K562 (cell line): ENCODE measurements around the gene RAB6A. TPM values are rescaled to one million over a fixed set of nuclear protein-coding genes. Genes with fewer than 3 reads are reported as not detected.

Experiments
- ATAC-seq: fragments of 200-7000 bp; cut with Tn5 transposase; 3 replicates; pipeline ENCODE4 v1.9.1; 2020; ENCODE audit warnings: moderate library complexity
- BruUV-seq: library from RNA; stranded (reverse); fragments of 400-500 nt; replicated peaks from 2 replicates; lab custom pipeline; 2021; lab: Mats Ljungman, UMichigan
- CTCF ChIA-PET: fragments of 300-600 bp; formaldehyde crosslinking; extraction: SDS; loops from one replicate; lab custom pipeline; 2021; ENCODE audit warnings: low intra/inter-chr PET ratio; lab: Yijun Ruan, JAX
- POLR2A ChIA-PET: fragments of 300-600, 350-650 bp; sonication (Branson Sonifier 250); formaldehyde crosslinking; extraction: SDS; loops from one replicate; lab custom pipeline; 2021; ENCODE audit warnings: antibody characterized with exemption, inconsistent platforms; lab: Yijun Ruan, JAX
- DNase-seq, 4 experiments: peaks; one replicate each; pipeline versions ENCODE4 v3.0.0 to v3.0.0-alpha.2; 2011 to 2018; ENCODE audit warnings: low spot score in 3 of 4, mixed read lengths in 3 of 4; ENCODE audit errors: extremely low read depth in 1 of 4
- FAIRE-seq: peaks from 2 replicates; lab custom pipeline; 2011; peaks lifted over from hg19 to GRCh38; lab: Jason Lieb, UNC
- H2AFZ ChIP-seq: 2 replicates; pipeline ENCODE4 v1.6.0; 2011; ENCODE audit warnings: low read depth, low read length, control low read depth, inconsistent platforms
- H3K27ac ChIP-seq: fragments of 200-600 bp; 3 replicates; pipeline ENCODE4 v1.8.0; 2011; ENCODE audit warnings: low read depth, mild to moderate bottlenecking, control low read depth, inconsistent platforms, low read length, moderate library complexity, mixed read lengths; ENCODE audit errors: extremely low read depth
- H3K27me3 ChIP-seq, 2 experiments: fragments of 300-600 bp in 1 of 2; 2 replicates in 1 of 2; 3 replicates in 1 of 2; pipeline versions ENCODE4 v1.6.0 to v1.8.0; 2011; ENCODE audit warnings: inconsistent platforms in 2 of 2, low read length in 2 of 2, mild to moderate bottlenecking in 1 of 2, mixed read lengths in 1 of 2, moderate library complexity in 1 of 2; ENCODE audit not compliant: control insufficient read depth in 2 of 2, insufficient read depth in 2 of 2
- H3K36me3 ChIP-seq: fragments of 300-600 bp; 3 replicates; pipeline ENCODE4 v1.8.0; 2011; ENCODE audit warnings: mild to moderate bottlenecking, low read length, inconsistent platforms; ENCODE audit not compliant: control insufficient read depth, insufficient read depth
- H3K4me1 ChIP-seq, 2 experiments: fragments of 200-600 bp in 1 of 2; replicated peaks in 1 of 2; 2 replicates in 1 of 2; 3 replicates in 1 of 2; pipeline versions ENCODE4 v1.5.1 to v1.8.0; 2011; ENCODE audit warnings: inconsistent platforms in 2 of 2, low read length in 2 of 2, mild to moderate bottlenecking in 1 of 2, mixed read lengths in 1 of 2, moderate library complexity in 1 of 2; ENCODE audit not compliant: control insufficient read depth in 2 of 2, insufficient read depth in 2 of 2
- H3K4me2 ChIP-seq: 2 replicates; pipeline ENCODE4 v1.6.1; 2011; ENCODE audit warnings: low read length, control low read depth, inconsistent platforms, mixed read lengths; ENCODE audit not compliant: insufficient read depth
- H3K4me3 ChIP-seq: fragments of 200-600 bp; sonication (generic), shearing (Covaris generic); 2 replicates; pipeline ENCODE4 v1.5.1; 2016; ENCODE audit warnings: control low read depth, inconsistent platforms
- H3K79me2 ChIP-seq: fragments of 200-600 bp; 3 replicates; pipeline ENCODE4 v1.8.0; 2011; ENCODE audit warnings: low read length, inconsistent platforms; ENCODE audit not compliant: control insufficient read depth, insufficient read depth
- H3K9ac ChIP-seq, 2 experiments: 2 replicates each; pipeline versions ENCODE4 v1.6.0 to v1.6.1; 2011; ENCODE audit warnings: low read depth in 2 of 2, low read length in 2 of 2, control low read depth in 1 of 2, inconsistent platforms in 1 of 2, mild to moderate bottlenecking in 1 of 2, mixed read lengths in 1 of 2; ENCODE audit not compliant: insufficient read depth in 1 of 2
- H3K9me1 ChIP-seq: one replicate; pipeline ENCODE4 v1.6.0; 2011; ENCODE audit warnings: inconsistent platforms, mild to moderate bottlenecking, low read length, moderate library complexity; ENCODE audit not compliant: control insufficient read depth, insufficient read depth
- H3K9me3 ChIP-seq: replicated peaks from 2 replicates; pipeline ENCODE4 v1.5.1; 2011; ENCODE audit warnings: low read depth, low read length, inconsistent platforms; ENCODE audit not compliant: control insufficient read depth, insufficient read depth
- H4K20me1 ChIP-seq: replicated peaks from 2 replicates; pipeline ENCODE4 v1.6.1; 2011; ENCODE audit warnings: low read length, inconsistent platforms, mixed read lengths; ENCODE audit not compliant: control insufficient read depth, insufficient read depth
- HNRNPK ChIP-seq: fragments of 200-400 bp; formaldehyde crosslinking; IDR thresholded peaks from one replicate; pipeline ENCODE4 v1.6.1; 2018; ENCODE audit warnings: mild to moderate bottlenecking, low read depth, low read length; ENCODE audit not compliant: poor library complexity, severe bottlenecking
- ZBTB12 ChIP-seq: fragments of 250-450 bp; sonication (Bioruptor Pico); IDR thresholded peaks from 2 replicates; pipeline ENCODE4 v1.4.0; 2020
- ZNF143 ChIP-seq: sonication (generic); formaldehyde crosslinking; IDR thresholded peaks from 2 replicates; pipeline ENCODE4 v1.9.0; 2022; ENCODE audit warnings: mild to moderate bottlenecking, missing genetic modification reagents
- ZNF384 ChIP-seq: IDR thresholded peaks from 2 replicates; pipeline ENCODE4 v1.6.1; 2012; ENCODE audit warnings: low read depth, low read length, improper control_type of control experiment
- WGBS: fragments of 100-300 bp; shearing (Covaris generic); methylation state at CpG from one replicate; pipeline ENCODE4 v1.1.6; 2016; ENCODE audit warnings: low coverage, mixed read lengths; ENCODE audit not compliant: insufficient coverage; ENCODE audit errors: missing lambda C conversion rate; 5-methylcytosine and 5-hydroxymethylcytosine counted together
- in situ Hi-C: fragments of 300-500 bp; cut with MboI; formaldehyde crosslinking; loops from 4 replicates; pipeline ENCODE4 v1.15.0; 2018; ENCODE audit warnings: inconsistent platforms, mixed read lengths
- intact Hi-C: fragments of 100-400 bp; cut with micrococcal nuclease; formaldehyde crosslinking; loops from 2 replicates; pipeline ENCODE4 v1.14.2; 2022
- polyA plus RNA-seq, 8 experiments: library from polyadenylated mRNA; depleted of rRNA in 4 of 8; stranded (reverse) in 5 of 8; unstranded in 3 of 8; fragments of >200 nt; fragmentation: Nextera tagmentation in 2 of 8; fragmentation: Illumina TruSeq in 1 of 8; extraction: Ambion mirVana in 2 of 8; extraction: Trizol in 1 of 8; gene quantifications; 2 replicates each; pipeline versions ENCODE4 v1.2.1 to v1.2.3, GENCODE V29; 2011 to 2014; ENCODE audit warnings: inconsistent platforms in 1 of 8, missing spikeins in 1 of 8
- total RNA-seq, 7 experiments: library from RNA; depleted of rRNA in 6 of 7; stranded (reverse); fragments of >200 nt in 6 of 7; fragmentation: Illumina TruSeq in 2 of 7; extraction: Trizol in 2 of 7; gene quantifications; 2 replicates each; pipeline versions ENCODE4 v1.2.1 to v1.2.3, GENCODE V29; 2011 to 2021; ENCODE audit warnings: low replicate concordance in 1 of 7

The RAB6A gene
- total and polyA plus RNA-seq, 9 of the 15 experiments (the other 6 are each of a cell fraction or from before 2014, with no cell fraction given), result 14.0 to 95.3 (median 45.4) TPM

GRCh38 chr11:73664877-73665276 is 96.0 kb downstream of the RAB6A start (continued):
- TF ChIP-seq ZBTB12 (CRISPR knock-in tag) (no peak), ZNF143 (CRISPR knock-in tag) (no peak)

GRCh38 chr11:73663604-73664495 is 97.0 kb downstream of the RAB6A start:
- intact Hi-C loops (loop anchor here (5.0 kb wide), 2 partner anchors 137 to 312 kb away; no protein-coding TSS in a partner anchor), in situ Hi-C loops (no loop called here)
- TF ChIP-seq HNRNPK (peak; percentile 63), ZNF384 (no peak)
- ChIA-PET CTCF (no interaction called here), POLR2A (no interaction called here)
- H3K36me3 ChIP-seq, result no peaks in the 10 kb centered on the region
- FAIRE-seq (no peak), DNase-seq (no peak), ATAC-seq (no peak)
- peaks cover 0 to 4% of the 10 kb centered on the region in 2 experiments; a peak in 1 of 5 replicates for H3K27me3 ChIP-seq
- no peak overlapping the region for H3K27ac ChIP-seq
- H3K4me1 ChIP-seq, result peaks cover 6 to 12% of the 10 kb centered on the region in 2 experiments; a peak in 4 of 5 replicates
- no TSS peak for BruUV-seq
- no peak overlapping the region for H3K4me3 ChIP-seq
- H4K20me1 ChIP-seq, result peaks cover 4% of the 10 kb centered on the region; the same call in 1 of the 2 replicates
- H3K9me3 ChIP-seq, result no peaks in the 10 kb centered on the region
- H3K79me2 ChIP-seq, result no peaks in the 10 kb centered on the region
- no peaks in the 10 kb centered on the region for H3K9me1 ChIP-seq
- no peak overlapping the region for H3K4me2 ChIP-seq
- no peak overlapping the region for H2AFZ ChIP-seq
- 15% methylated on average over 3 of the region's 3 CpGs for WGBS
- no peak overlapping the region for H3K9ac ChIP-seq
